GM18870 (cell line): ENCODE results near the gene GALNT4.

Experiments used
- ATAC-seq: cut with Tn5 transposase; IDR thresholded peaks from one replicate; pipeline ENCODE4 v1.9.1; 2021; ENCODE audit warnings: moderate library complexity; ENCODE audit not compliant: unreplicated experiment

GALNT4 gene

GRCh38 chr12:89537389-89537788 lies 12.8 kb upstream of the GALNT4 start:
- ATAC-seq = no peak

GRCh38 chr12:89529738-89530137 lies 5.1 kb upstream of the GALNT4 start:
- peak; percentile 39 for ATAC-seq

GRCh38 chr12:89528434-89528833 lies 3.8 kb upstream of the GALNT4 start:
- ATAC-seq = no peak

- peak; percentile 59 for ATAC-seq
Observed at GRCh38 chr12:89525824-89526770, 1.5 kb upstream of the GALNT4 start, which contains the start of gene POC1B. TSS of gene POC1B (minus strand) at chr12:89526047. CDS start at chr12:89525895, 152 bp downstream.

- peak; percentile 23 for ATAC-seq
Observed at GRCh38 chr12:89525305-89525823, 768 bp upstream of the GALNT4 start.

GRCh38 chr12:89523843-89524540 lies 604 bp downstream of the GALNT4 start:
- ATAC-seq = no peak

- no peak for ATAC-seq
Observed at GRCh38 chr12:89523393-89523792, 1.2 kb downstream of the GALNT4 start.

- ATAC-seq = no peak
Observed at GRCh38 chr12:89521364-89522223, 3.0 kb downstream of the GALNT4 start.

GRCh38 chr12:89517720-89518119 lies 6.9 kb downstream of the GALNT4 start:
- ATAC-seq = no peak

- ATAC-seq = no peak
Observed at GRCh38 chr12:89516633-89517032, 8.0 kb downstream of the GALNT4 start.

GRCh38 chr12:89514751-89515150 lies 9.8 kb downstream of the GALNT4 start:
- ATAC-seq = peak; percentile 95

GRCh38 chr12:89513544-89513943 lies 11.1 kb downstream of the GALNT4 start:
- no peak for ATAC-seq

- ATAC-seq = no peak
Observed at GRCh38 chr12:89507015-89507824, 17.4 kb downstream of the GALNT4 start.

- ATAC-seq = no peak
Observed at GRCh38 chr12:89506050-89506449, 18.5 kb downstream of the GALNT4 start.

- ATAC-seq = no peak
Observed at GRCh38 chr12:89504560-89505346, 19.8 kb downstream of the GALNT4 start.

- no peak for ATAC-seq
Observed at GRCh38 chr12:89501793-89502192, 22.8 kb downstream of the GALNT4 start.

GRCh38 chr12:89499857-89500256 lies 24.7 kb downstream of the GALNT4 start:
- ATAC-seq = no peak

GRCh38 chr12:89497467-89497866 lies 27.1 kb downstream of the GALNT4 start:
- ATAC-seq = no peak

- no peak for ATAC-seq
Observed at GRCh38 chr12:89497005-89497404, 27.6 kb downstream of the GALNT4 start.
